ENCODE results near the gene EFNA5. TPM values are rescaled to one million over a fixed set of nuclear protein-coding genes. Genes with fewer than 3 reads are reported as not detected.

The EFNA5 gene
- total RNA-seq, 2 experiments from 2014 or later, result not detected

- Mint-ChIP-seq H3K27ac (no peak overlapping the region), H3K27me3 (no peaks in the 10 kb centered on the region), H3K4me1 (ENCODE audit: low read depth) (no peaks in the 10 kb centered on the region), H3K4me3 (no peak overlapping the region), H3K9me3 (no peaks in the 10 kb centered on the region), H3K36me3 (ENCODE audit: low read depth) (no peaks in the 10 kb centered on the region)
- TF ChIP-seq, protein P1, sequence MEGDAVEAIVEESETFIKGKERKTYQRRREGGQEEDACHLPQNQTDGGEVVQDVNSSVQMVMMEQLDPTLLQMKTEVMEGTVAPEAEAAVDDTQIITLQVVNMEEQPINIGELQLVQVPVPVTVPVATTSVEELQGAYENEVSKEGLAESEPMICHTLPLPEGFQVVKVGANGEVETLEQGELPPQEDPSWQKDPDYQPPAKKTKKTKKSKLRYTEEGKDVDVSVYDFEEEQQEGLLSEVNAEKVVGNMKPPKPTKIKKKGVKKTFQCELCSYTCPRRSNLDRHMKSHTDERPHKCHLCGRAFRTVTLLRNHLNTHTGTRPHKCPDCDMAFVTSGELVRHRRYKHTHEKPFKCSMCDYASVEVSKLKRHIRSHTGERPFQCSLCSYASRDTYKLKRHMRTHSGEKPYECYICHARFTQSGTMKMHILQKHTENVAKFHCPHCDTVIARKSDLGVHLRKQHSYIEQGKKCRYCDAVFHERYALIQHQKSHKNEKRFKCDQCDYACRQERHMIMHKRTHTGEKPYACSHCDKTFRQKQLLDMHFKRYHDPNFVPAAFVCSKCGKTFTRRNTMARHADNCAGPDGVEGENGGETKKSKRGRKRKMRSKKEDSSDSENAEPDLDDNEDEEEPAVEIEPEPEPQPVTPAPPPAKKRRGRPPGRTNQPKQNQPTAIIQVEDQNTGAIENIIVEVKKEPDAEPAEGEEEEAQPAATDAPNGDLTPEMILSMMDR (IDR thresholded peaks at IDR 0.05), result no peak
- Histone ChIP-seq H3K27ac (ENCODE audit: low read depth in 1 of 2, low read length in 2 of 2) (no peak overlapping the region), H3K27me3 (ENCODE audit: control insufficient read depth in 1 of 2, insufficient read depth in 2 of 2, low read length in 2 of 2) (peaks cover 0 to 4% of the 10 kb centered on the region in 2 experiments), H3K4me1 (ENCODE audit: insufficient read depth, low read length) (no peaks in the 10 kb centered on the region), H3K4me3 (ENCODE audit: low read length) (no peak overlapping the region), H3K9me3 (ENCODE audit: control insufficient read depth in 1 of 2, insufficient read depth in 1 of 2, low read length in 2 of 2) (no peaks in the 10 kb centered on the region), H3K36me3 (ENCODE audit: insufficient read depth, low read length) (no peaks in the 10 kb centered on the region)
- ATAC-seq (ENCODE audit: poor library complexity) (no peak), DNase-seq (no peak)
- ChIA-PET POLR2A (no interaction called here), CTCF (no interaction called here)
- intact Hi-C loops (cut with DNase I, micrococcal nuclease), result no loop called here
These were observed 110.4 kb downstream of the EFNA5 start for GRCh38 chr5:107560377-107560776.

DNA sequence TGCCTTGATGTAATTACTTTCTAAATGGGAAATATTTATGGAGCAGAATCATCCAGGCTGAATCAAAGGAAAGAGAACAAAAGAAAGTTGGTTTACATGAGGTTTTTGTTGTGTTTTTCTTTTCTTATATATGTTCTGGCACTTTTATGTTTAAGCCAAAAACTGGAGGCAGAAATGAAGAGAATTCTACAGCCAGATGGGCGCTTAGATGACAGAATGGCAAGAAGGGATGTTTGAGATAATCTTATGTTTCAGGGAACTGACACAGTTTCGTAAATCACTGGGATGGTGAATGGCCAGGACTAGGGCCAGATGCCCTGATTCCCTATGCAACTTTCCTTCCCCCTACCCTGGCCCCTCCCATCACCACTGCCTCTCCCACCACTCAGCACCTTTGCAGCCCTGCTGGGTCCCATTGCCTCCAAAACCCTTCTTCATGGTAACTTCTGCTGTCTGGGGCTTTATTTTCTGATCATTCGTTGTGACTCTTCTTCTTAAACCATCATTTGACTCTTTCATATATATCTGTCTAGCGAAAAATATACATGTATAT lies 111.8 kb downstream of the EFNA5 start:
- H3K27ac ChIP-seq (ENCODE audit: low read depth in 1 of 2, low read length in 2 of 2), result no peak overlapping the region
- H3K36me3 ChIP-seq (ENCODE audit: insufficient read depth, low read length), result no peaks in the 10 kb centered on the region
- no peaks in the 10 kb centered on the region for H3K27me3 ChIP-seq (ENCODE audit: control insufficient read depth in 1 of 2, insufficient read depth in 2 of 2, low read length in 2 of 2)
- Mint-ChIP-seq H3K4me3 (no peak overlapping the region), H3K36me3 (ENCODE audit: low read depth) (no peaks in the 10 kb centered on the region), H3K4me1 (ENCODE audit: low read depth) (no peaks in the 10 kb centered on the region), H3K9me3 (no peaks in the 10 kb centered on the region), H3K27ac (no peak overlapping the region), H3K27me3 (no peaks in the 10 kb centered on the region)
- intact Hi-C loops (cut with DNase I, micrococcal nuclease), result no loop called here
- no peak for DNase-seq
- no peak overlapping the region for H3K4me3 ChIP-seq (ENCODE audit: low read length)
- no peaks in the 10 kb centered on the region for H3K9me3 ChIP-seq (ENCODE audit: control insufficient read depth in 1 of 2, insufficient read depth in 1 of 2, low read length in 2 of 2)
- TF ChIP-seq, protein P1 (IDR thresholded peaks at IDR 0.05), result no peak
- no peak for ATAC-seq (ENCODE audit: poor library complexity)
- no peaks in the 10 kb centered on the region for H3K4me1 ChIP-seq (ENCODE audit: insufficient read depth, low read length)
- CTCF ChIA-PET, result no interaction called here
- POLR2A ChIA-PET, result no interaction called here

- Histone ChIP-seq H3K9me3 (ENCODE audit: control insufficient read depth in 1 of 2, insufficient read depth in 1 of 2, low read length in 2 of 2) (no peaks in the 10 kb centered on the region), H3K27ac (ENCODE audit: low read depth in 1 of 2, low read length in 2 of 2) (no peak overlapping the region), H3K36me3 (ENCODE audit: insufficient read depth, low read length) (no peaks in the 10 kb centered on the region), H3K4me1 (ENCODE audit: insufficient read depth, low read length) (no peaks in the 10 kb centered on the region), H3K27me3 (ENCODE audit: control insufficient read depth in 1 of 2, insufficient read depth in 2 of 2, low read length in 2 of 2) (no peaks in the 10 kb centered on the region), H3K4me3 (ENCODE audit: low read length) (no peak overlapping the region)
- H3K4me3 Mint-ChIP-seq, result no peak overlapping the region
- no peak overlapping the region for H3K27ac Mint-ChIP-seq
- TF ChIP-seq, protein P1 (IDR thresholded peaks at IDR 0.05), result no peak
- ChIA-PET CTCF (no interaction called here), POLR2A (no interaction called here)
- intact Hi-C loops (cut with DNase I, micrococcal nuclease), result no loop called here
- no peaks in the 10 kb centered on the region for H3K4me1 Mint-ChIP-seq (ENCODE audit: low read depth)
- ATAC-seq (ENCODE audit: poor library complexity) (no peak), DNase-seq (no peak)
- H3K36me3 Mint-ChIP-seq (ENCODE audit: low read depth), result no peaks in the 10 kb centered on the region
- H3K27me3 Mint-ChIP-seq, result no peaks in the 10 kb centered on the region
- no peaks in the 10 kb centered on the region for H3K9me3 Mint-ChIP-seq
These were observed 113.6 kb downstream of the EFNA5 start for GRCh38 chr5:107557051-107557658.

Measured in CD4-positive, alpha-beta T cell (primary cell).